Hematopoietic multipotent progenitor cell treated with erythropoietin and hydrocortisone succinate and interleukin-3 and kit ligand, for 4 days (in vitro differentiated cells): ENCODE results near the gene TUBE1.
"Not testable (repeated sequence)": the region's sequence is repeated elsewhere in the genome, so short reads cannot be mapped to it uniquely, and the experiment has no call there.

Source experiments
- DNase-seq: peaks from one replicate; pipeline ENCODE4 v3.0.0-alpha.2; 2015

Gene TUBE1, protein sequence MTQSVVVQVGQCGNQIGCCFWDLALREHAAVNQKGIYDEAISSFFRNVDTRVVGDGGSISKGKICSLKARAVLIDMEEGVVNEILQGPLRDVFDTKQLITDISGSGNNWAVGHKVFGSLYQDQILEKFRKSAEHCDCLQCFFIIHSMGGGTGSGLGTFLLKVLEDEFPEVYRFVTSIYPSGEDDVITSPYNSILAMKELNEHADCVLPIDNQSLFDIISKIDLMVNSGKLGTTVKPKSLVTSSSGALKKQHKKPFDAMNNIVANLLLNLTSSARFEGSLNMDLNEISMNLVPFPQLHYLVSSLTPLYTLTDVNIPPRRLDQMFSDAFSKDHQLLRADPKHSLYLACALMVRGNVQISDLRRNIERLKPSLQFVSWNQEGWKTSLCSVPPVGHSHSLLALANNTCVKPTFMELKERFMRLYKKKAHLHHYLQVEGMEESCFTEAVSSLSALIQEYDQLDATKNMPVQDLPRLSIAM

DNA sequence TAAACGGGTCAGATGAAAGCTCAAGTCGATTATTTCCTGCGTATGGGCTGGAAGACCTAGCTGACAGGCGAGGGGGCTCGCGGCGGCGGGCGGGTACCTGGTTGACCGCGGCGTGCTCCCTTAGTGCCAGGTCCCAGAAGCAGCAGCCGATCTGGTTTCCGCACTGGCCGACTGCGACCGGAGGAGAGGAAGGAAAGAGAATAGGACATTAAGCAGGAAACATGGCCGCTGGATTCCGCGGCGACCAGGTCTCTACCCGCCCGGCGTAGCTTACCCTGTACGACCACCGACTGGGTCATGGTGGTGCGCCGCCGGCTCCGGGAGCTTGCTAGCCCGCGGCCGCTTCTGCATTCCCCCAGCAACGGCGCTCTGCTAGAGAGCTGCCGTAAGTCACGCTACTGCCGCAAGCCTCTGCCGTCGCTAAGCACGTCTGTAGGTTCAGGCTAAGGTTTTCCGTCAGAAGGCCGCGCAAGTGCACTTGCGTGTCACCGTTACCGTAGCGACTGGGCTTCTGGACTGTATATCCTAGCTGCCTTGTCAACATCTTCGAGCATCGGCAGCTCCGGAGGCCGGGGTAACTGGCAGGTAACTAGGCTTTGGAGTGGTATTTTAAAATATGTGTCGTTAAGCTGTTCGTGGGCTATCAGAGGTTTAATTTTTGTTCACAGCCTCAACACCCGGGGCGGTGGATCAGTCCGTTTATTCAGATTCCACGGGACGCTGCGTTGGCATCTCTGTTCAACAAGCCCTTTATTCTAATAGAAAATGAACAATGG, at the start of gene TUBE1, which contains the start of gene FAM229B:
TSS of gene TUBE1 (minus strand) at position 347 of the 776 bp plus-strand sequence. CDS start at position 299, 48 bp downstream.
TSS of gene FAM229B (plus strand) at position 456 of the 776 bp plus-strand sequence. CDS start 11,693 bp downstream, outside the sequence.
- DNase-seq: peak; percentile 98

DNA sequence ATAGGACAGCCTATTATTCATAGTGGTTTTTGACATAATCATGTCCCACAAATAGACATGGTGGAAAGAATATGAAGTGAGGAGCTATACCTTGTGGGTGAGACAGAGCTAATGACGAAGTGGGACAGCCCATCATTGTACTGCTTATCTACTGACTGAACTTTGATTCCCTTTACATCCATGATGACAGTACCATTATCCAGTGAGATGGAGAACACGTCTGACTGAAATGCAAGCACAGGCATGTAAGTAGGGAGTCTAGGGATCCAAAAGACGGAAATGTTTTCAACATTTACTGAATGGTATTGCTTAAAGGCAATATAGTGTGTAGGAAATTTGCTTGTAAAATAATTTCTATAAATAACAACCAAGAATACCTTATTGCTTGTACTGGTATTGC, 43.6 kb upstream of the TUBE1 start:
- DNase-seq: no peak

GRCh38 chr6:112128208-112128607, 40.9 kb upstream of the TUBE1 start:
- no peak for DNase-seq

DNA sequence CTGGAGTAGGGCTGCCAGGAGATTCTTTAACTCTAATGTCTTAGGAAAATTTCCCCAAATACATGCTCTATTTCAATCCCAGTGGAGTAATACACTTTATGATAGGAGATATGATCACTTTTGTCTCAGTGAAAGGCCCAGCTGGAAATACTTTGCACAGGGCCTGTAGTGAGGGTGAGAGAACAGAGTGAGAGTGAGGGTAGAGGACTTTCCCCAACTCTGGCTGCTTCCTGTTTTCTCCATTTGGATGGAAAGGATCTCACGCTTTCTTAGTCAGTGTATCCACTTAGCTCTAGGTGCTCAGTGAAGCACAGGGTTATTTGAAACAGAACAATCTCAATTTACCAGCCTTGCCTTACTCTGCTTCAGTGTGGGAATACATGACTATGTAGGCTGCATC, 36.7 kb upstream of the TUBE1 start:
- no peak for DNase-seq

DNA sequence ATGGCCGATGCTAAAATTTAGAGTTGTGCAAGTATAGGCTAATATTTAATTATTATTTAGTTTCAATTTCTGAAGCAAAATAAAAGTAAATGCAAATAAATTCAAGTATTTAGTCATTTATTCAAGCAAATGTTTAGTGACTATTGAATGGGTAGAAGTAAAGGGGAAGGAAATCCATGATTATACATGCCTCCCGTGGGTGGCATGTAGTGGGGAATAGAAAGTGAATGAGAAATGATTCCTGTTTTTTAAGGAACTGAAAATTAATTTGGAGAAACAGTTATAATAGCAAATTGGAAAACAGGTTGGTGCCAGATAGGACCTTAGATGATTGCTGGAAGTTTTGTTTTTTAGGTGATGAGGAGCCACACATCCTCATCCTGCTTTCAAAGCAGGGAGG, 35.5 kb upstream of the TUBE1 start:
- DNase-seq: no peak

- peak; percentile 12 for DNase-seq
These were observed 30.8 kb upstream of the TUBE1 start for GRCh38 chr6:112118034-112118433.

DNA sequence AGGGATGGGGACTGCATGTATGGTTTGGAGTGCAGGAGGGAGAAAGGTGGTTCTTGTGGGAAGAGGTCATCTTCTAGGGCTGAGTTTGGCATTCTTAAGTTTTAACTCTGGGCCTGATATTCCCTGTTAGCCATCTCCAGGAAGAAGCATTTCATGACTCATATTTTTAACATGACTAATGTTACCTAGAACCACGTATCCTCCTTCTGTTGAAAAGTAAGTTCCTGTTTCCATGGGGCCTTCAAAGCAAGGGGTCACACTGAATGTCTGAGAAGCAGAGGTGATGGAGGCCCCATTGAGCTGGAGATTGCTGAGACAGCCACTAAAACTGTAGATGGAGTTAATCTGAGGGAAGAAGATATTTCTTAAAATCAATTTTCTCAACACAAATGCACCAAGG, 30.3 kb upstream of the TUBE1 start:
- DNase-seq: peak; percentile 40

GRCh38 chr6:112116221-112116620, 28.9 kb upstream of the TUBE1 start:
- no peak for DNase-seq

GRCh38 chr6:112114577-112115223, 27.4 kb upstream of the TUBE1 start:
- no peak for DNase-seq

DNA sequence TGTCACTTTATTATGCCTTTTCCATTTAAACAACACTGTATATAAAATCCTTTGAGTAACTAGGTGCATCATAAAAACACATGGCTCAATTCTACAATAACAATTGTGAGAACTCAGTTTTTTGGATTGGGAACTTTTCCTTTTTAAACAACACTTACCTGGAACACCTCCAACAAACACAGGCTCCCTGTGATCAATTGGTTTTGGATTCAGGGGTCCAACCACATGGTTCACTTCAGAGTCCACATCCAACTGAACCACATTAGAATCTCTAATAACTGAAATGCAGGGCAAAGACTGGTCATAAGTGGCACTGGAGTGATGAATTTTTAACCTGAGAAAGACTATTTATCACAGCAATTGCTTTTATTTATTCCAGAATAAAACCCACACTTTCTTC, 26.6 kb upstream of the TUBE1 start:
- no peak for DNase-seq

- no peak for DNase-seq
These were observed 26.1 kb upstream of the TUBE1 start for GRCh38 chr6:112113431-112113830.

DNA sequence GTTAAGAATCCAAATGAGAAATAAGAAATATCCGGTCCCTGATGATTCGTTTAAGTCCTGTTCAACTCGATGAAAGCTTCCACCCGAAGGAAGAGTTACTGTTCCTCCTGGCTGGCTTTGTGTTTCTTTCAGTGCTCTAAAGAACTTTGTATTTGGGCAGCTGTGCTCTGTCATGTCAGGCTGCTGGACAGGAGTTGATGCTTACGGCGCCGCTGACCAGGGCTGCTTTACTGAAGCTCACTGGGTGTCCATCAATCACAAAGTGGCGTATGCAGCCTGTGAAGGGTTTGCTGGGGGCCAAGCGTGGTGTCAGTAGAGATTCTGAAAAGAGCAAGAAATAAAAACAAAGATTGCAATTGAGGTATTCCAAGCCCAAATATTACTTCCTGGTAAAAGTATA, 22.0 kb upstream of the TUBE1 start:
- no peak for DNase-seq

DNA sequence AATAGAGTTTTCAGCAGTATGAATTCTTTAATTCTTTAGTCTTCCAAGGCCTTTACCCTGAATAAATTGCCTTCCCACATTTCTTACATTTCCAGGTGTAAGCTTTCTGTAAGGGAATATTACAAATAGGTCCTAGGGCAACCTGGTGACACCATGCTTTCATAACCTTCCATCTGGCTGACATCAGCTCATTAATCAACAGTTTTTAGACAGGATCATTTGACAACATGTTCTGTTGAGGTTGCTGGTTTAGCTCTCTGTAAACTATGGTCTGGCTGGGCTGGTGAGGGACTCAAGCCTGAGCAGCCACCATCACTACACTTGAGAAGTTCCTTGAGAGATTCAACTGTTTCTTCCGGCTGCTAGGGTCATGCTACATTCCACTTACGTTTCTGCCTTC, 19.3 kb upstream of the TUBE1 start:
- DNase-seq: no peak

DNA sequence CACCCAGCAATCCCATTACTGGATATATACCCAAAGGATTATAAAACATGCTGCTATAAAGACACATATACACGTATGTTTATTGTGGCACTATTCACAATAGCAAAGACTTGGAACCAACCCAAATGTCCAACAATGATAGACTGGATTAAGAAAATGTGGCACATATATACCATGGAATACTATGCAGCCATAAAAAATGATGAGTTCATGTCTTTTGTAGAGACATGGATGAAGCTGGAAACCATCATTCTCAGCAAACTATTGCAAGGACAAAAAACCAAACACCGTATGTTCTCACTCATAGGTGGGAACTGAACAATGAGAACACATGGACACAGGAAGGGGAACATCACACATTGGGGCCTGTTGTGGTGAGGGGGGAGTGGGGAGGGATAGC, 18.7 kb upstream of the TUBE1 start:
- not testable (repeated sequence) for DNase-seq

- DNase-seq: no peak
These were observed 13.3 kb upstream of the TUBE1 start for GRCh38 chr6:112100561-112100960.

GRCh38 chr6:112096901-112097300, 9.6 kb upstream of the TUBE1 start:
- DNase-seq: no peak

DNA sequence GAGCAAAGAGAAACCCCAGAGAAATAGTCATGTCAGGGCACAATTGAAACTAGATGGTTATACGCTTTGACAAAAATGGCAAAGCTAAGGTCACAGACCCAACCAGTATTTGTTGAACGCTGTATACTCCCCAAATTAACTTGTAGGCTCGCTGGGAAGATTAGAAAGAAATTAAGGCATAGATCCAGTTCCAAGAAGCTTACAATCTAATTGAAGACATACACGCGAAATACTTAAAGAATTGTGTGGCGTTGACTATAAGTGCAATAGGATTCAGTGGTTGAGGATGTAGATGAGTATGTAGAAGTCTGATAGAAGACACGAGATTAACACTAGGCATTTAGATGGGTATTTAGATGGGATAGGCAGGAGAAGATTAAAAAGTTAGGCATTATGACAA, 634 bp upstream of the TUBE1 start:
- peak; percentile 14 for DNase-seq

DNA sequence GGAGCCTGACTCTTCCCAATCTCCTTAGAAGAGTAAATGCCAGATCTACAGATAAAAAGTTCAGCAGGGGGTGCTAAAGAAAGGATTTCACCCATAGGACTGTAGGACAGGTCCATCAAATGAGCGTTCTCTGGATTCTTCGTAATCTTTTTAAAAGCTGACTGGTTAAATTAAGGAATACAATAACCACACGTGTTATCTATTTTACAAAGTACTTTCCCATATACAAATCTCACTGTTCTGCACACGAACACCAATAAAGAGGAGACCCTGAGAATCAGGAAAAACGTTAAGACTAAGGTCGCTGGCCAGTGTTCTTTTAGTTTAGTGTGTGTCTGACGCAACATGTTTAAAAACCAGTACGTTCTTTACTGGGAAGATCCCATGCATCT, 542 bp downstream of the TUBE1 start:
- peak; percentile 66 for DNase-seq

GRCh38 chr6:112085286-112086065, 1.8 kb downstream of the TUBE1 start:
- DNase-seq: no peak

- DNase-seq: no peak
These were observed 5.7 kb downstream of the TUBE1 start for GRCh38 chr6:112081569-112081968.

DNA sequence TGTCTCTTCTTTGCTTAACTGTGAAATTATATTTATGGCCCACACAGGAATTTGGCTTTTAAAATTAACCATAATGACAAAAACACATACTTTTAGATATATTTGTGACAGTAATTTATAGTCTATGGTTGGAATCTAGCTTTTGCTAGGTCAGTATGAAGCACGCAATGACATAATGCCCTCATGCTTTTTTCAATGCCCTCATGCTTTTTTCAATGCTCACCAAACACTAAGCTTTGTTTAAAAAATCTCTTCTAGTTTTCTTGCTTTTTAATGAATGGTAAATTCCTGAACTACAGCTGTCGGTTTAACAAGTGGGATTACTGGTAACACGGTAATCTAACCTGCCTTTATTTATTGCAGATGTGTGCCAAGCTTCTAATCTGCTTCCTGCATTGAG, 20.7 kb downstream of the TUBE1 start:
- no peak for DNase-seq

DNA sequence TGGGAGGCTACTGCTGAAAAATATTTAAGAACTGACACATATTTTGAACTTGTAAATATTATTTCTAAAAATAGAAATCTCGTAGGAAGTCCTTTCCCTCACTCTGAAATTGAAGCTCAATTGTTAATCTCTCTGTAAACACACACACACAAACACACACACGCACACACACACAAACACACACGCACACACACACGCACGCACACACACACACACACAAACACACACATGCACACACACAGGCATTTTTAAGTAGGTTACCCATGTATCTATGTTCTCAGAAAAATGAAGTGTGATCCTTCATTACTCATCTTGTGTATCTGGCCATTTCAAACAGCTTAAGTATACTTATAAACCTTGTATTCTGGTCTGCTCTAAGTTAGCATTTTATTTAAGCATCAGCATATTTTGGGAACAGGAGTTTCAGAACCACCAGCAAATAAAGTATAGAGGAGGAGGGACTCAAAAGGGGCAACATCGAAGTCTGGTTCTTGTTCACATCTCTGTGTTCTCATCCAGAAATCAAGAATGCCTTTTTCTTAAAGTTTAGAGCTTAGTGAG, 21.8 kb downstream of the TUBE1 start:
- no peak for DNase-seq
